Measurements from ENCODE around the gene GGT6. TPM values are rescaled to one million over a fixed set of nuclear protein-coding genes. Genes with fewer than 3 reads are reported as not detected.

GGT6 gene
- total RNA-seq, 2 experiments from 2014 or later: not detected

DNA sequence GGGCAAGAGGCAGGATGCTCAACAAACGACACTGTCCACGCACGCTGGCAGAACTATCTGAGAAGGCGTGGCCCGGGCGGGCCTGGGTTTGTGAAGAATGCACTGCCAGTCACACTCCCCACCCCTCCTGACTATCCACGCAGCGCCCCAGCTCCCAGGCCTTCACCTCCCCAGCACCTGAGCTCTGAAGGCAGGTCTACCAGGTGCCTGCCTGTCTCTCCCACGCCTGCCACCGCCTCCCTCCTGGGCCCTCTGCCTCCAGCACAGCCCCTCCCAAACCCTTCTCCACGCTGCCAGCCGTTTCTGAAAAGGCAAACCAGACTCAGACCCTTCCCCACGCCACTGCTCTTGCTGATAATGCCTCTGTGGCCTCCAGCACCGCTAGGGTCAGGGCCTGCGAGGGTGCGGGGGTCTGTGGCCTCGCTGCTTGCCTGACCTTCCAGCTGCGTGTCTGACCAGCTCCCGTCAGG, 16.8 kb downstream of the GGT6 start:
- Mint-ChIP-seq H3K27ac (no peak overlapping the region), H3K27me3 (no peaks in the 10 kb centered on the region), H3K36me3 (ENCODE audit: low read depth) (peaks cover 72% of the 10 kb centered on the region), H3K4me3 (no peak overlapping the region), H3K9me3 (no peaks in the 10 kb centered on the region), H3K4me1 (ENCODE audit: low read depth) (no peaks in the 10 kb centered on the region)
- Histone ChIP-seq H3K36me3 (ENCODE audit: insufficient read depth, low read length) (peaks cover 90% of the 10 kb centered on the region), H3K4me1 (ENCODE audit: insufficient read depth, low read length) (no peaks in the 10 kb centered on the region), H3K4me3 (ENCODE audit: low read length) (no peak overlapping the region), H3K9me3 (ENCODE audit: control insufficient read depth in 1 of 2, insufficient read depth in 1 of 2, low read length in 2 of 2) (peaks cover 0 to 4% of the 10 kb centered on the region in 2 experiments), H3K27me3 (ENCODE audit: control insufficient read depth in 1 of 2, insufficient read depth in 2 of 2, low read length in 2 of 2) (no peaks in the 10 kb centered on the region), H3K27ac (ENCODE audit: low read depth in 1 of 2, low read length in 2 of 2) (no peak overlapping the region)
- DNase-seq (no peak), ATAC-seq (ENCODE audit: poor library complexity) (no peak)
- POLR2A ChIA-PET: no interaction called here
- intact Hi-C loops (cut with DNase I, micrococcal nuclease): no loop called here
- CTCF ChIA-PET: no interaction called here
- TF ChIP-seq, protein P1, sequence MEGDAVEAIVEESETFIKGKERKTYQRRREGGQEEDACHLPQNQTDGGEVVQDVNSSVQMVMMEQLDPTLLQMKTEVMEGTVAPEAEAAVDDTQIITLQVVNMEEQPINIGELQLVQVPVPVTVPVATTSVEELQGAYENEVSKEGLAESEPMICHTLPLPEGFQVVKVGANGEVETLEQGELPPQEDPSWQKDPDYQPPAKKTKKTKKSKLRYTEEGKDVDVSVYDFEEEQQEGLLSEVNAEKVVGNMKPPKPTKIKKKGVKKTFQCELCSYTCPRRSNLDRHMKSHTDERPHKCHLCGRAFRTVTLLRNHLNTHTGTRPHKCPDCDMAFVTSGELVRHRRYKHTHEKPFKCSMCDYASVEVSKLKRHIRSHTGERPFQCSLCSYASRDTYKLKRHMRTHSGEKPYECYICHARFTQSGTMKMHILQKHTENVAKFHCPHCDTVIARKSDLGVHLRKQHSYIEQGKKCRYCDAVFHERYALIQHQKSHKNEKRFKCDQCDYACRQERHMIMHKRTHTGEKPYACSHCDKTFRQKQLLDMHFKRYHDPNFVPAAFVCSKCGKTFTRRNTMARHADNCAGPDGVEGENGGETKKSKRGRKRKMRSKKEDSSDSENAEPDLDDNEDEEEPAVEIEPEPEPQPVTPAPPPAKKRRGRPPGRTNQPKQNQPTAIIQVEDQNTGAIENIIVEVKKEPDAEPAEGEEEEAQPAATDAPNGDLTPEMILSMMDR (IDR thresholded peaks at IDR 0.05): no peak

DNA sequence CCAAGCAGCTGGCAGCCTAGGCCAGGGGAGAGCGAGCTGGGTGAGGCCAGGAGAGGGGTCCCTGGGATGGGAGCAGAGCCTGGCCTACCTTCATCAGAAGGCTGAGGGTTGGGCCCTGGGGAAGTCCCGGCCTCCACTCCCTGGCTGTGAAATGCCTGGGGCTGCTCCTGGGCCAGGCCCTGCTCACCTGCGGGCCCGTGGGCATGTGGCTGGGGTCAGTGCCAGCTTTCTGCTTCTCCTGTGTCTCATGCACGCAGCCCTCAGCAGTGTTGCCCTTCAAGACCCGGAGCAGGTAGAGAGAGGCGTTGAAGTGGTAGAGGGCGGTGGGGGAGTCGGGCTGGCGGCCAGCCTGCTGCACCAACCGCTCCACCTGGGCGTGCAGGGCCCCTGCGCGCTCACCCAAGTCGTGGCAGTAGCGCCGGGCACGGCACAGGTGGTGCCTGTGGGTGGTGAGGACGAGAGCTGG, 17.6 kb downstream of the GGT6 start:
- POLR2A ChIA-PET: no interaction called here
- ATAC-seq (ENCODE audit: poor library complexity): no peak

DNA sequence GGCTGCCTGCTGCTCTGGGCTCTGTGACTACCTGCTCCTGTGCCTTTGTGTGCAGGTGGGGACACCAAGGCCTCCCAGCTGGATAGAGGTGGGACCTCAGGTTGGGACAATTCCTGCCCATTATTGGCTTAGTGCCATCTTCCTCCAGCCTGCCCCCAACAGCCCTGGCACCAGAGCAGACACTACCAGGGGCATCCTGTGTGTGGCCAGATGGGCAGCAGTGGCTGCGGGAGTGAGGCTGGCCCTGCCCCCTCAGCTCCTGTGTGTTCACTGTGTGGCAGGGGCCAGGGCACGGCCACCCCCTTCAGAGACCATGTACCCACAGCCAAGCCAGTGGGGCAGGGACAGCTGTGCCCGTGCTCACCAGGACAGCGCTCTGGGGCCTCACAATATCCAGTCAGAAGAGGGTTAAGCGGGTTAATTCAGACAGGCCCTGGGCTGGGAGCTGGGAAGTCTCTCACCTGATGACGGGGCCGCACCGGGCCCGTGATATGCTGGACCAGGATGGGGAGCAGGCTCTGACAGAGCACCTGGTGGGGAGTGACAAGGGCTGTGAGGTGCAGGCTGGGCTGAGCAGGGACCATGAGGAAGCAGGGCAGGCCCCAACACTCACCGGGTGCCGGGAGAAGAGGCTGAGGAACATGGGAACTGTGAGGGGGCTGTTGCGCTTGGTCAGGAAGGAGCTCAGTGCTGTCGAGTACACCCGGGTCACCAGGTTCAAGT, 18.2 kb downstream of the GGT6 start:
- H3K27me3 ChIP-seq (ENCODE audit: control insufficient read depth in 1 of 2, insufficient read depth in 2 of 2, low read length in 2 of 2): no peaks in the 10 kb centered on the region
- peaks cover 0 to 4% of the 10 kb centered on the region in 2 experiments for H3K9me3 ChIP-seq (ENCODE audit: control insufficient read depth in 1 of 2, insufficient read depth in 1 of 2, low read length in 2 of 2)
- no peak overlapping the region for H3K27ac ChIP-seq (ENCODE audit: low read depth in 1 of 2, low read length in 2 of 2)
- Mint-ChIP-seq H3K9me3 (no peaks in the 10 kb centered on the region), H3K4me3 (no peak overlapping the region), H3K27me3 (no peaks in the 10 kb centered on the region), H3K36me3 (ENCODE audit: low read depth) (peaks cover 65% of the 10 kb centered on the region), H3K27ac (no peak overlapping the region), H3K4me1 (ENCODE audit: low read depth) (no peaks in the 10 kb centered on the region)
- no peak for DNase-seq
- H3K36me3 ChIP-seq (ENCODE audit: insufficient read depth, low read length): peaks cover 77% of the 10 kb centered on the region
- ChIA-PET CTCF (no interaction called here), POLR2A (no interaction called here)
- TF ChIP-seq, protein P1 (IDR thresholded peaks at IDR 0.05): no peak
- H3K4me1 ChIP-seq (ENCODE audit: insufficient read depth, low read length): no peaks in the 10 kb centered on the region
- H3K4me3 ChIP-seq (ENCODE audit: low read length): no peak overlapping the region
- intact Hi-C loops (cut with DNase I, micrococcal nuclease): no loop called here
- no peak for ATAC-seq (ENCODE audit: poor library complexity)

More for the DNA sequence above, 17.6 kb downstream of the GGT6 start:
- intact Hi-C loops (cut with DNase I, micrococcal nuclease): no loop called here
- Mint-ChIP-seq H3K27ac (no peak overlapping the region), H3K27me3 (no peaks in the 10 kb centered on the region), H3K4me3 (no peak overlapping the region), H3K4me1 (ENCODE audit: low read depth) (no peaks in the 10 kb centered on the region), H3K9me3 (no peaks in the 10 kb centered on the region), H3K36me3 (ENCODE audit: low read depth) (peaks cover 69% of the 10 kb centered on the region)
- H3K27me3 ChIP-seq (ENCODE audit: control insufficient read depth in 1 of 2, insufficient read depth in 2 of 2, low read length in 2 of 2): no peaks in the 10 kb centered on the region
- peaks cover 83% of the 10 kb centered on the region for H3K36me3 ChIP-seq (ENCODE audit: insufficient read depth, low read length)
- TF ChIP-seq, protein P1 (IDR thresholded peaks at IDR 0.05): no peak
- peaks cover 0 to 4% of the 10 kb centered on the region in 2 experiments for H3K9me3 ChIP-seq (ENCODE audit: control insufficient read depth in 1 of 2, insufficient read depth in 1 of 2, low read length in 2 of 2)
- no peak overlapping the region for H3K4me3 ChIP-seq (ENCODE audit: low read length)
- CTCF ChIA-PET: no interaction called here
- DNase-seq: no peak
- H3K4me1 ChIP-seq (ENCODE audit: insufficient read depth, low read length): no peaks in the 10 kb centered on the region
- H3K27ac ChIP-seq (ENCODE audit: low read depth in 1 of 2, low read length in 2 of 2): no peak overlapping the region

Data from CD4-positive, alpha-beta T cell (primary cell).